Thyroid gland (tissue), 4 donors: ENCODE results near the gene WRAP53. TPM values are rescaled to one million over a fixed set of nuclear protein-coding genes. Genes with fewer than 3 reads are reported as not detected.

Experiments used
- DNase-seq, 2 donors: peaks; one replicate each; pipeline ENCODE4 v3.0.0-alpha.2; 2019
- H3K27ac ChIP-seq, 3 donors: fragments of 200-600 bp; sonication (generic); 1 replicate in 2 of 3; 2 replicates in 1 of 3; pipeline ENCODE4 v1.5.1; 2016 to 2019; ENCODE audit warnings: mild to moderate bottlenecking in 1 of 3, moderate library complexity in 1 of 3
- H3K27me3 ChIP-seq: fragments of 200-600 bp; sonication (generic); one replicate; pipeline ENCODE4 v1.5.1; 2019
- H3K36me3 ChIP-seq, 2 donors: fragments of 200-600 bp; sonication (generic); one replicate each; pipeline ENCODE4 v1.5.1; 2016 to 2019
- H3K4me1 ChIP-seq, 2 donors: fragments of 200-600 bp; sonication (generic); one replicate each; pipeline ENCODE4 v1.5.1; 2017 to 2019
- H3K4me3 ChIP-seq, 3 donors: fragments of 200-600 bp; sonication (generic); replicated peaks in 1 of 3; 1 replicate in 2 of 3; 2 replicates in 1 of 3; pipeline ENCODE4 v1.5.1; 2016; ENCODE audit warnings: mild to moderate bottlenecking in 1 of 3
- H3K9me3 ChIP-seq: fragments of 200-600 bp; sonication (generic); one replicate; pipeline ENCODE4 v1.5.1; 2017
- POLR2A ChIP-seq, 2 donors: fragments of 450-650 bp; IDR thresholded peaks; one replicate each; pipeline ENCODE4 v1.6.1; 2017; ENCODE audit warnings: antibody characterized with exemption in 2 of 2, mild to moderate bottlenecking in 2 of 2, moderate library complexity in 1 of 2
- WGBS, 2 donors: methylation state at CpG; one replicate each; pipeline ENCODE4 v1.1.5; 2017; 5-methylcytosine and 5-hydroxymethylcytosine counted together
- intact Hi-C: fragments of 100-400 bp; cut with DNase I; formaldehyde crosslinking; loops from one replicate; pipeline ENCODE4 v1.15.1; 2023
- total RNA-seq, 4 donors: library from RNA; depleted of rRNA; stranded (reverse); fragments of >200 nt; gene quantifications; one replicate each; pipeline ENCODE4 v1.2.3, GENCODE V29; 2016
- TF ChIP-seq, protein P1 (sequence below), 6 experiments: fragments of 200-600 bp in 3 of 6; fragments of 450-650 bp in 3 of 6; sonication (generic) in 3 of 6; IDR thresholded peaks; one replicate each; pipeline ENCODE4 v1.5.1; 2016 to 2019; ENCODE audit warnings: antibody characterized with exemption in 6 of 6, mild to moderate bottlenecking in 2 of 6, inconsistent platforms in 1 of 6, moderate library complexity in 1 of 6

WRAP53 gene
- total RNA-seq, 4 donors from 2014 or later, result 2.9 to 8.0 (median 4.6) TPM

DNA sequence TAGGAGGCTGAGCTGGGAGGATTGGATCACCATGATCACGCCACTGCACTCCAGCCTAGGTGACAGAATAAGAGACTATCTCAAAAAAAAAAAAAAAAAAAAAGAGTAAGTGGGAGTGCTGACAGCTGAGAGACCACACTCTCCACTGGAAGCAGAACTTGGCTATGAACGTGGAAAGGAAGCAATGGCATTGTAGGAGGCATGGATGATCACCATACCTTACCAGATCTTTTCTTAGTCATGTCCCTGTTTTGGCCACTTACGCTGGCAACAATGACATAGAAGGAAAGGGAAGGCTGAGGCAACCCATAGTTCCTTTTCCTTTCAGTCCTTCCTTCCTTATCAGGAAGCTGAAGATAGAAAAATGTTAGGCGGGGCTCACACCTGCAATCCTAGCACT lies 41.3 kb upstream of the WRAP53 start:
- H3K36me3 ChIP-seq, result no peaks in the 10 kb centered on the region
- H3K4me3 ChIP-seq, result no peak overlapping the region
- no peaks in the 10 kb centered on the region for H3K9me3 ChIP-seq
- H3K27me3 ChIP-seq, result no peaks in the 10 kb centered on the region
- intact Hi-C loops, result no loop called here
- H3K27ac ChIP-seq, result no peak overlapping the region
- WGBS, 2 donors, result 83 to 86% methylated on average over 4 of the region's 4 CpGs
- H3K4me1 ChIP-seq, result peaks cover 17 to 20% of the 10 kb centered on the region in 2 donors
- no peak for TF ChIP-seq POLR2A (IDR thresholded peaks at IDR 0.05)
- TF ChIP-seq, protein P1, sequence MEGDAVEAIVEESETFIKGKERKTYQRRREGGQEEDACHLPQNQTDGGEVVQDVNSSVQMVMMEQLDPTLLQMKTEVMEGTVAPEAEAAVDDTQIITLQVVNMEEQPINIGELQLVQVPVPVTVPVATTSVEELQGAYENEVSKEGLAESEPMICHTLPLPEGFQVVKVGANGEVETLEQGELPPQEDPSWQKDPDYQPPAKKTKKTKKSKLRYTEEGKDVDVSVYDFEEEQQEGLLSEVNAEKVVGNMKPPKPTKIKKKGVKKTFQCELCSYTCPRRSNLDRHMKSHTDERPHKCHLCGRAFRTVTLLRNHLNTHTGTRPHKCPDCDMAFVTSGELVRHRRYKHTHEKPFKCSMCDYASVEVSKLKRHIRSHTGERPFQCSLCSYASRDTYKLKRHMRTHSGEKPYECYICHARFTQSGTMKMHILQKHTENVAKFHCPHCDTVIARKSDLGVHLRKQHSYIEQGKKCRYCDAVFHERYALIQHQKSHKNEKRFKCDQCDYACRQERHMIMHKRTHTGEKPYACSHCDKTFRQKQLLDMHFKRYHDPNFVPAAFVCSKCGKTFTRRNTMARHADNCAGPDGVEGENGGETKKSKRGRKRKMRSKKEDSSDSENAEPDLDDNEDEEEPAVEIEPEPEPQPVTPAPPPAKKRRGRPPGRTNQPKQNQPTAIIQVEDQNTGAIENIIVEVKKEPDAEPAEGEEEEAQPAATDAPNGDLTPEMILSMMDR (IDR thresholded peaks at IDR 0.05), result no peak
- DNase-seq, result no peak

DNA sequence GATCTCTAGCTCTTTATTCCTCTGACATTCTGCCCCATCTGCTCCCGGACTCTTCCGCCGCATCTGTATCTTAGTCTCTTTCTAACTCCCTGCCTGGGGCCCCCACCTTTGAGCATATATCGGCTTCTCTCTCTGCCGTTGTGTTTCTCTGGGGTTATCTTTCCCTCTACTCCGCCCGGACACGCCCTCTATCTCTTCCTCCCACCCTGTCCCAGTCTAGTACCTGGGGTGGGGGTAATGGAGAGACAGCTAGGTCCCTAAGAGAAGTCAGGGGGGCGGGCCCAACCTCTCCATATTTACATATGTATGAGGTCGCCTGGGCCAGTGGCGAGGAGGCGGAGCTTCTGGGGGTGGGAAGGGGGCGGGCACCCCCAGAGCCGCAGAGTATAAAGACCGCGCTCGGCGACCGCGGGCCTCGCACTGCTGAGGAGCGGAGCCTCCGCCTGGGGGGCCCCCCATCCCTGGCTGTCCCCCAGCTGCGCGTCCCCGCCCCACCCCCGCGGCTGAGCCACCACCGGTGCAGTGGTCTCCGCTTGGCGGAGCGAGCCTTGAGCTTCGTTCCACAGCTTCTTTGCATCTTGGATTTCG lies 37.7 kb upstream of the WRAP53 start, which contains the start of gene ATP1B2:
ATP1B2 (plus strand) TSS at position 418 of the 588 bp plus-strand sequence. CDS start 593 bp downstream, outside the sequence.
- 3 to 4% methylated on average over 10 to 22 of the region's 34 CpGs for WGBS, 2 donors
- H3K4me3 ChIP-seq, result peak within 1 kb of the TSS; percentile 11 to 44 (median 15)
- intact Hi-C loops, result no loop called here
- peaks cover 17 to 20% of the 10 kb centered on the region in 2 donors for H3K4me1 ChIP-seq
- no peaks in the 10 kb centered on the region for H3K36me3 ChIP-seq
- H3K27me3 ChIP-seq, result no peaks in the 10 kb centered on the region
- TF ChIP-seq, protein P1 (IDR thresholded peaks at IDR 0.05), result no peak
- no peak for TF ChIP-seq POLR2A (IDR thresholded peaks at IDR 0.05)
- DNase-seq, result peak; percentile 75 to 85
- peak within 1 kb of the TSS in 2 of 3 donors; percentile 20 to 50 for H3K27ac ChIP-seq
- H3K9me3 ChIP-seq, result no peaks in the 10 kb centered on the region

DNA sequence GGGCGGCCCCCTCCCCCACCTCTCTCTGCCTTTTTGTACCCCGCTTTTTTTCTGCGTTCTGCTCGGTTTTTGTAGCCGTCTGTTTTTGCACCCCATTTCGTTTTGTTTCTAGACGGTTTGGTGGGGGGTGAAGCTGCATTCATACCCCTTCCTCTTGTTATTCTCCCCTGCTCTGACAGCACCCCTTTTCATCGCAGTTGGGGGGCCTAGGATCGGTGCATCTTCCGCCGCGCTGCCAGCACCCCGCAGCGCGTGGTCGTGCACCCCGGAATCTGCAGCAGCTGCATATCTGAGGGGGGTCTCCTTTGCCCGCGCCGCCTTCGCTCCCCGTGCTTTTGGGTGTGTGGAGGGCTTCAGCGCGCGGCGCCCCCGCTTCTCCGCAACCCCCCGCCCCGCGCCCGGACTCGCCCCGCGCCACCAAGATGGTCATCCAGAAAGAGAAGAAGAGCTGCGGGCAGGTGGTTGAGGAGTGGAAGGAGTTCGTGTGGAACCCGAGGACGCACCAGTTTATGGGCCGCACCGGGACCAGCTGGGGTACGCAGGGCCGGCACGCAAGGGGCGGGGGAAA lies 37.1 kb upstream of the WRAP53 start:
- Histone ChIP-seq H3K4me1 (peaks cover 17 to 20% of the 10 kb centered on the region in 2 donors), H3K36me3 (no peaks in the 10 kb centered on the region), H3K27ac (peak overlapping the region in 2 of 3 donors; percentile 20 to 50), H3K27me3 (no peaks in the 10 kb centered on the region), H3K9me3 (no peaks in the 10 kb centered on the region), H3K4me3 (peak overlapping the region; percentile 3 to 44 (median 11))
- intact Hi-C loops, result no loop called here
- WGBS, 2 donors, result 1 to 2% methylated on average over 22 to 35 of the region's 45 CpGs
- DNase-seq, result no peak
- TF ChIP-seq POLR2A (IDR thresholded peaks at IDR 0.05), result no peak
- TF ChIP-seq, protein P1 (IDR thresholded peaks at IDR 0.05), result no peak

DNA sequence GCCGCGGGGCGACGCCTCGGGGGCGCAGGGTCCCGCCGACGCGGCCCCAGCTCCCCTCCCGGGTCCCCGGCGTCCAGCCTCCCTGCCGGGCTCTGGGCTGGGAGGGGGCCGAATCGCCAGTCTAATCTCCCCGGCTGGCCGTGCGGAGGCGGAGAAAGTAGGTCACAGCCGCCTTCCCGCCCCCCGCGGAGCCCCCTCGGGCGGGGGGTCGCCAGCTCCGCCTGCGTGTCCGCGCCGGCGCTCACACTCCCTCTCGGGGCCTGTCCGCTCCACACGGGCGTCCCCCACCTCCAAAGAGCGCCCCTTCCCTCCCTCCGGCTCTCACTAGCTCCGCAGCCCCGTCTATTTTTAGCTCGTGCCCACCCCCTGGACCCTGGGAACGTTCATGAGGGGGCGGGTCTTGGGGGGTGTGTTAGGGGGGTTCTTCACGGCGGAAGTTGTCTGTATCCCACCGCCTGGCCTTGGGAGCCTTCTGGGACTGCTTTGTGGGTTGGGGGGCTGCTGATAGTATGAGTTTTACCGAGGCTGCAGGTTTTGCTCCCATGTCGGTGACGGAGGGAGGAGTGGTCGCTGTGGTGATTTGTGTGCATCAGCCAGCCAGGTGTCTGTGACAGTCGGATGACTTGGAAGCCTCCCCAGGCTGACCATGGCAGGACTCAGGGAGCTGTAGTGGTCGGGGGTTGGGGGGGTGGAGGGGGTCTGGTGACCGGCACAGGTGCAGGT lies 36.5 kb upstream of the WRAP53 start:
- Histone ChIP-seq H3K36me3 (no peaks in the 10 kb centered on the region), H3K27ac (peak overlapping the region in 2 of 3 donors; percentile 20 to 50), H3K4me3 (peak overlapping the region; percentile 3 to 44 (median 11)), H3K4me1 (peaks cover 17 to 20% of the 10 kb centered on the region in 2 donors), H3K27me3 (no peaks in the 10 kb centered on the region), H3K9me3 (no peaks in the 10 kb centered on the region)
- TF ChIP-seq, protein P1 (IDR thresholded peaks at IDR 0.05), result no peak
- no peak for TF ChIP-seq POLR2A (IDR thresholded peaks at IDR 0.05)
- WGBS, 2 donors, result 9 to 22% methylated on average over 2 to 16 of the region's 54 CpGs
- DNase-seq, result peak; percentile 11 to 37
- intact Hi-C loops, result no loop called here
